Measurements from ENCODE around the gene LEMD2. TPM values are rescaled to one million over a fixed set of nuclear protein-coding genes. Genes with fewer than 3 reads are reported as not detected.

Gene LEMD2
- total and polyA plus RNA-seq, 9 of the 15 experiments (the other 6 are each of a cell fraction or from before 2014, with no cell fraction given) = 0.32 to 46.3 (median 30.8) TPM

DNA sequence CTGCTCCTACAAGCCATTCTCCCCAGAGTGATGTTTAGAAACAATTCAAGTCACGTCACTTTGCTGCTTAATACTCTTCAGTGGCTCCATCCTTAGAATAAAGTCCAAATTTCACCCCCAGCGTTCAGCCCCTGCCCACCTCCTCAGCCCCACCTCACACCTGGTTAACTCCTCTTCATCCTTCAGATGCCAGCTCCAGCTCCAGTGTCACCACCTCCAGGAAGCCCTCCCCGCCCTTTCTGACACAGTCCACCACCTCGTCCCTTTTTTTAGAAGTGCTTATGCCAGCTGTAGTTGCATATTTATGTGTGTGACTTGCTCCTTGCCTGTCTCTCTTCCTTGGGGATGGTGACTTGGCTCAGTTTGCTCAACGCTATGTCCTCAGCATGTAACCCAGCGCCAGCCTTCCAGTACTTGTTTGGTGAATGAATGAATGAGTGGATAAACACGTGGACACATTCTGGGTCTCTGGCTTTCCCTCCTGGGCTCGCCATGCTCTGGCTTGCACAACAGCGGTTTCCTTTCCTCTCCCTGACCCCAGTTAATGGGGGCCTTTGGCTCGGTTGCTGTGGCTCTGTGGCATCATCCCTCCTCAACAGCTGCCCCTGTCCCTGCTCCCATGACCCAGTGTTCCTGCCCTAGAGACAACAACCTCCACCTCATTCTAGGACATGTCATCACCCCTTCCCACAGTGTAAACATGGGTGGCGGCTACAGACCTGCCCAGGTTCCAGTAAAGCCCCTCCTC is 38.5 kb downstream of the LEMD2 start:
- H3K4me2 ChIP-seq (ENCODE audit: insufficient read depth, low read length) = no peak overlapping the region
- no peak for FAIRE-seq
- H2AFZ ChIP-seq (ENCODE audit: low read depth, low read length) = no peak overlapping the region
- H3K9me3 ChIP-seq (replicated peaks; ENCODE audit: control insufficient read depth, insufficient read depth, low read depth, low read length) = no peaks in the 10 kb centered on the region
- ChIA-PET POLR2A (no interaction called here), CTCF (ENCODE audit: low intra/inter-chr PET ratio) (no interaction called here)
- H3K27me3 ChIP-seq (ENCODE audit: control insufficient read depth in 2 of 2, insufficient read depth in 2 of 2, low read length in 2 of 2) = peaks cover 37 to 75% of the 10 kb centered on the region in 2 experiments
- peaks cover 10% of the 10 kb centered on the region; the same call in 1 of the 2 replicates for H4K20me1 ChIP-seq (replicated peaks; ENCODE audit: control insufficient read depth, insufficient read depth, low read length)
- DNase-seq (ENCODE audit: extremely low read depth in 1 of 4, low spot score in 3 of 4) = no peak
- peaks cover 0 to 12% of the 10 kb centered on the region in 2 experiments; a peak in 2 of 5 replicates for H3K4me1 ChIP-seq (replicated peaks in 1 of 2; ENCODE audit: control insufficient read depth in 2 of 2, insufficient read depth in 2 of 2, low read length in 2 of 2)
- no peaks in the 10 kb centered on the region for H3K36me3 ChIP-seq (ENCODE audit: control insufficient read depth, insufficient read depth, low read length)
- TF ChIP-seq BCOR (IDR thresholded peaks at IDR 0.05) (0 out of 2 replicates have a peak, but pooled peaks have one; percentile 14), ZFP36 (IDR thresholded peaks at IDR 0.05; ENCODE audit: low read depth, low read length, partially characterized antibody) (peak; percentile 94), KDM5B (IDR thresholded peaks at IDR 0.05; ENCODE audit: insufficient replicate concordance, low read depth, low read length) (no peak)
- no peaks in the 10 kb centered on the region for H3K79me2 ChIP-seq (ENCODE audit: control insufficient read depth, insufficient read depth, low read length)
- H3K9me1 ChIP-seq (ENCODE audit: control insufficient read depth, insufficient read depth, low read length) = peaks cover 3% of the 10 kb centered on the region
- in situ Hi-C loops (cut with MboI) = no loop called here
- WGBS (ENCODE audit: insufficient coverage, low coverage, missing lambda C conversion rate) = 1% methylated on average over 10 of the region's 11 CpGs
- BruUV-seq (replicated peaks) = no TSS peak
- H3K27ac ChIP-seq (ENCODE audit: extremely low read depth, low read depth, low read length) = no peak overlapping the region
- intact Hi-C loops (cut with micrococcal nuclease) = no loop called here
- ATAC-seq = no peak
- no peak overlapping the region for H3K4me3 ChIP-seq
- no peak overlapping the region for H3K9ac ChIP-seq (ENCODE audit: insufficient read depth in 1 of 2, low read depth in 2 of 2, low read length in 2 of 2)

DNA sequence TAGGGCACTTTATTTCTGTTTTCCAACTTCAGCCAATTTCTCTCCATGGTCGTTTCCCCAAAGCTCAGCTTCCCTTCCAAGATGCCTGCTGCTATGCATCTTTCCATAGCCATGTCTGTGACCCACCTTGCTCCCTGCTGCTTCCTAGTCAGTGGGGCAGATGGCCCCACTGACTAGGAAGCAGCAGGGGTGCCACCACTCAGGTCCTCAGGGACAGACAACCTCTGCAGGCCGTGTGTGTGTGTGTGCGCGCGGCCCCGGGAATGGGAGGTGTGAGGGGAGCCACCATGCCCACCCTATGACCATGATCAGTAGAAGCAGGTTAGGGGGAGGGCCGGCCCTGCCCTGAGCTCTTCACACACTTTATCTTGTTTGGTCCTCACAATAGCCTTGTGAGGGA is 39.5 kb downstream of the LEMD2 start:
- ATAC-seq (no peak), FAIRE-seq (no peak), DNase-seq (ENCODE audit: extremely low read depth in 1 of 4, low spot score in 3 of 4) (no peak)
- no peak overlapping the region for H3K4me3 ChIP-seq
- H3K9ac ChIP-seq (ENCODE audit: insufficient read depth in 1 of 2, low read depth in 2 of 2, low read length in 2 of 2) = no peak overlapping the region
- peaks cover 2 to 13% of the 10 kb centered on the region in 2 experiments; a peak in 3 of 5 replicates for H3K4me1 ChIP-seq (replicated peaks in 1 of 2; ENCODE audit: control insufficient read depth in 2 of 2, insufficient read depth in 2 of 2, low read length in 2 of 2)
- intact Hi-C loops (cut with micrococcal nuclease) (no loop called here), in situ Hi-C loops (cut with MboI) (no loop called here)
- TF ChIP-seq, protein P1, sequence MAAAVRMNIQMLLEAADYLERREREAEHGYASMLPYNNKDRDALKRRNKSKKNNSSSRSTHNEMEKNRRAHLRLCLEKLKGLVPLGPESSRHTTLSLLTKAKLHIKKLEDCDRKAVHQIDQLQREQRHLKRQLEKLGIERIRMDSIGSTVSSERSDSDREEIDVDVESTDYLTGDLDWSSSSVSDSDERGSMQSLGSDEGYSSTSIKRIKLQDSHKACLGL (CRISPR knock-in tag; IDR thresholded peaks at IDR 0.05; ENCODE audit: borderline replicate concordance, poor library complexity, severe bottlenecking) = no peak
- TF ChIP-seq, protein P2, sequence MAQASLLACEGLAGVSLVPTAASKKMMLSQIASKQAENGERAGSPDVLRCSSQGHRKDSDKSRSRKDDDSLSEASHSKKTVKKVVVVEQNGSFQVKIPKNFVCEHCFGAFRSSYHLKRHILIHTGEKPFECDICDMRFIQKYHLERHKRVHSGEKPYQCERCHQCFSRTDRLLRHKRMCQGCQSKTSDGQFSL (CRISPR knock-in tag; IDR thresholded peaks at IDR 0.05) = no peak
- TF ChIP-seq, protein P2 (tag; IDR thresholded peaks at IDR 0.05) = no peak
- TF ChIP-seq CHD2 (IDR thresholded peaks at IDR 0.05; ENCODE audit: low read depth, low read length) = no peak
- no peak overlapping the region for H3K4me2 ChIP-seq (ENCODE audit: insufficient read depth, low read length)
- peaks cover 3% of the 10 kb centered on the region for H3K9me1 ChIP-seq (ENCODE audit: control insufficient read depth, insufficient read depth, low read length)
- no peaks in the 10 kb centered on the region for H3K36me3 ChIP-seq (ENCODE audit: control insufficient read depth, insufficient read depth, low read length)
- ChIA-PET POLR2A (interaction anchor here (0.6 kb wide), 2 partner anchors 319 to 1102 kb away, joined by 3 to 4 read pairs; no protein-coding TSS in a partner anchor), CTCF (ENCODE audit: low intra/inter-chr PET ratio) (no interaction called here)
- peaks cover 12% of the 10 kb centered on the region; the same call in 1 of the 2 replicates for H4K20me1 ChIP-seq (replicated peaks; ENCODE audit: control insufficient read depth, insufficient read depth, low read length)
- no peak overlapping the region for H2AFZ ChIP-seq (ENCODE audit: low read depth, low read length)
- no peak overlapping the region for H3K27ac ChIP-seq (ENCODE audit: extremely low read depth, low read depth, low read length)
- H3K9me3 ChIP-seq (replicated peaks; ENCODE audit: control insufficient read depth, insufficient read depth, low read depth, low read length) = no peaks in the 10 kb centered on the region
- H3K79me2 ChIP-seq (ENCODE audit: control insufficient read depth, insufficient read depth, low read length) = no peaks in the 10 kb centered on the region
- peaks cover 26 to 70% of the 10 kb centered on the region in 2 experiments; a peak in 4 of 5 replicates for H3K27me3 ChIP-seq (ENCODE audit: control insufficient read depth in 2 of 2, insufficient read depth in 2 of 2, low read length in 2 of 2)
- WGBS (ENCODE audit: insufficient coverage, low coverage, missing lambda C conversion rate) = 0% methylated on average over 7 of the region's 7 CpGs
- no TSS peak for BruUV-seq (replicated peaks)

Data from K562 (cell line).